ENCODE data around the gene D2HGDH.
"Not testable (repeated sequence)": the region's sequence is repeated elsewhere in the genome, so short reads cannot be mapped to it uniquely, and the experiment has no call there.

The D2HGDH gene

DNA sequence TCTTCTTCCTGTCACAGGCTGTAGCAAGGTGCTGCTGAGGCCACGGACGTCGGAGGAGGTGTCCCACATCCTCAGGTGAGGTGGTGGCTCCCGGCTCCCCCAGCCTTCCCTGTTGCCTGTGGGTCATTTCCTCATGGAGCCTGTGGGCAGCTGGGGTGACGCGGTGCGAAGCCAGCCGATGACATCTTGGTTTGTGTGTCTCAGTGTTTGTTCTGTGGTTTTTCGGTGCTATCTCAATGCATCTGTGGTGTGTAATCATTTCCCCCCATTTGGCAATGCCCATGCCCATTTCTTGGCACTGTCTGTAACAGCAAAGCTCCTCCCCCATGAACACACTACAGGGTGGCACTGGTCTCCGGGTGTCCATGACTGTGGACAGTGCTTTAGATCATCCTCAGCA, 6.6 kb downstream of the D2HGDH start:
- Histone ChIP-seq H3K9me3 (ENCODE audit: low read length) (no peaks in the 10 kb centered on the region), H3K4me3 (ENCODE audit: low read depth in 1 of 2, low read length in 2 of 2) (no peak overlapping the region), H3K4me1 (ENCODE audit: insufficient read depth, low read length) (no peaks in the 10 kb centered on the region), H3K36me3 (ENCODE audit: insufficient read depth, low read length) (peaks cover 21% of the 10 kb centered on the region), H3K9ac (ENCODE audit: low read length) (no peak overlapping the region), H3K27me3 (ENCODE audit: control insufficient read depth in 1 of 2, insufficient read depth in 2 of 2, low read length in 2 of 2) (no peaks in the 10 kb centered on the region), H3K27ac (ENCODE audit: low read depth, low read length) (no peak overlapping the region)

GRCh38 chr2:241742320-241742939, 8.0 kb downstream of the D2HGDH start:
- Histone ChIP-seq H3K36me3 (ENCODE audit: insufficient read depth, low read length) (peaks cover 21% of the 10 kb centered on the region), H3K4me1 (ENCODE audit: insufficient read depth, low read length) (no peaks in the 10 kb centered on the region), H3K4me3 (ENCODE audit: low read depth in 1 of 2, low read length in 2 of 2) (no peak overlapping the region), H3K9ac (ENCODE audit: low read length) (no peak overlapping the region), H3K9me3 (ENCODE audit: low read length) (no peaks in the 10 kb centered on the region), H3K27me3 (ENCODE audit: control insufficient read depth in 1 of 2, insufficient read depth in 2 of 2, low read length in 2 of 2) (no peaks in the 10 kb centered on the region), H3K27ac (ENCODE audit: low read depth, low read length) (no peak overlapping the region)

DNA sequence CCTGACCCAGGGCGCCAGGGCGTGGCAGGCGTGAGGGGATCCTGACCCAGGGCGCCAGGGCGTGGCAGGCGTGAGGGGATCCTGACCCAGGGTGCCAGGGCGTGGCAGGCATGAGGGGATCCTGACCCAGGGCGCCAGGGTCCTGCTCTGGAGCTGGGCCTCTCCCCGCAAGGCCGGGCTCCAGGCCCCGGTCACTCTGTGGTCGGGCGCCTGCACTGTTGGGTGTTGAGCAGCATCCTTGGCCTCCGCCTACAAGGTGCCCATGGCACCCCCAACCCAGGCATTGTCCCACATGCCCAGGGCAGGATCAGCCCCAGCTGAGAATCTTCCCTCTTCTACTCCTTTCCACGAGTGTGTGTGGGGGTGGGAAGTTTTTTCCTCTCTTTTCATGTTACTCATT, 8.6 kb downstream of the D2HGDH start:
- H3K9me3 ChIP-seq (ENCODE audit: low read length); H3K4me1 ChIP-seq (ENCODE audit: insufficient read depth, low read length); H3K27ac ChIP-seq (ENCODE audit: low read depth, low read length); H3K9ac ChIP-seq (ENCODE audit: low read length); H3K27me3 ChIP-seq (ENCODE audit: control insufficient read depth in 1 of 2, insufficient read depth in 2 of 2, low read length in 2 of 2); H3K4me3 ChIP-seq (ENCODE audit: low read depth in 1 of 2, low read length in 2 of 2): not testable (repeated sequence)
- peaks cover 21% of the 10 kb centered on the region for H3K36me3 ChIP-seq (ENCODE audit: insufficient read depth, low read length)

DNA sequence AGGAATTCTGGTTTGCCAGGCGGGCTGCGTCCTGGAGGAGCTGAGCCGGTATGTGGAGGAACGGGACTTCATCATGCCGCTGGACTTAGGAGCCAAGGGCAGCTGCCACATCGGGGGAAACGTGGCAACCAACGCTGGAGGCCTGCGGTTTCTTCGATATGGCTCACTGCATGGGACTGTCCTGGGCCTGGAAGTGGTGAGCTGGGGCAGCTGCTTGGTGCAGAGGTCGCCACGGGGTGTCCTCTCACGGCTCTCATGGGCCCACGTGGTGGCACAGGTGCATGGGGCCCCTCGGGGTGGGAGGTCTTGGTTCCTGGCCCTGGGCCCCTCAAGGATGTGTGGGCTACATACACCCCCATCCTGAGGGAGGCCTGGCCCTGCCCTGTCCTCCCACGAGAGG, 9.2 kb downstream of the D2HGDH start:
- H3K9me3 ChIP-seq (ENCODE audit: low read length) = no peaks in the 10 kb centered on the region
- no peak overlapping the region for H3K4me3 ChIP-seq (ENCODE audit: low read depth in 1 of 2, low read length in 2 of 2)
- no peak overlapping the region for H3K27ac ChIP-seq (ENCODE audit: low read depth, low read length)
- H3K9ac ChIP-seq (ENCODE audit: low read length) = no peak overlapping the region
- no peaks in the 10 kb centered on the region for H3K4me1 ChIP-seq (ENCODE audit: insufficient read depth, low read length)
- no peaks in the 10 kb centered on the region for H3K27me3 ChIP-seq (ENCODE audit: control insufficient read depth in 1 of 2, insufficient read depth in 2 of 2, low read length in 2 of 2)
- peaks cover 16% of the 10 kb centered on the region for H3K36me3 ChIP-seq (ENCODE audit: insufficient read depth, low read length)

DNA sequence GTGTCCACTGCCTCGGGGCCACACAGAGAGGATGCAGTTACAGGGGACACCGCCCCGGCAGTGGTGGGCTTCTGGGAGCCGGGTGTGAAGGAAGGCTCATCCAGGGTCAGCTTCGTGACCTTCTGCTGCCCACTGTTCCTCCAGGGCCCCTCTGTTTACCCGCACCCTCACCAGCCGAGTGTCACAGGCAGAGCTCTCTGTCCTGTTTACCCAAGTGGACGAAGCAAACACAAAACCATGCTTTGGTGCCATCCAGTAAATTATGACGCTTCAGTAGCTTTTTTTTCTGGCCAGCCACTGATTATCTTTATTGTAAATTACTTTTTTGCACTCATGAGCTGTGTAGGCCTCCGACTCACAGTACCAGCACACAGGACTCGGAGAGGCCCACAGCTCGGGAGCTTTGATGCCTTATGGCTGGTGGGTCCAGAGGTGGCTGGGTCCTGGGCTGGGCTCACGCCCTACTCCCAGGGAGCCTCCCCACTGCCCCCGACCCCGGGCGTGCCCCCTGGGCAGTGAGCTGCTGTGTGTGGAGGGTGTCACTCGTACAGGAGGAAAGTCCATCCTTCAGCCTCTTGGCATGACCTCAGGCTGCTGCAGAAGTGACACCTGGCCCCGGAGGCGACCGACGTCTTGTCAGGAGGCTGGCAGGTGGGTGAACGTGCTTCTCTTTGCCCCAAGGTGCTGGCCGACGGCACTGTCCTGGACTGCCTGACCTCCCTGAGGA, 9.8 kb downstream of the D2HGDH start:
- H3K36me3 ChIP-seq (ENCODE audit: insufficient read depth, low read length) = peaks cover 19% of the 10 kb centered on the region
- no peaks in the 10 kb centered on the region for H3K27me3 ChIP-seq (ENCODE audit: control insufficient read depth in 1 of 2, insufficient read depth in 2 of 2, low read length in 2 of 2)
- no peak overlapping the region for H3K27ac ChIP-seq (ENCODE audit: low read depth, low read length)
- H3K4me1 ChIP-seq (ENCODE audit: insufficient read depth, low read length) = no peaks in the 10 kb centered on the region
- H3K4me3 ChIP-seq (ENCODE audit: low read depth in 1 of 2, low read length in 2 of 2) = no peak overlapping the region
- H3K9ac ChIP-seq (ENCODE audit: low read length) = no peak overlapping the region
- H3K9me3 ChIP-seq (ENCODE audit: low read length) = no peaks in the 10 kb centered on the region

GRCh38 chr2:241745276-241745675, 10.8 kb downstream of the D2HGDH start:
- H3K27me3 ChIP-seq (ENCODE audit: control insufficient read depth in 1 of 2, insufficient read depth in 2 of 2, low read length in 2 of 2) = no peaks in the 10 kb centered on the region
- no peak overlapping the region for H3K9ac ChIP-seq (ENCODE audit: low read length)
- H3K9me3 ChIP-seq (ENCODE audit: low read length) = no peaks in the 10 kb centered on the region
- H3K36me3 ChIP-seq (ENCODE audit: insufficient read depth, low read length) = peaks cover 26% of the 10 kb centered on the region
- H3K27ac ChIP-seq (ENCODE audit: low read depth, low read length) = no peak overlapping the region
- no peak overlapping the region for H3K4me3 ChIP-seq (ENCODE audit: low read depth in 1 of 2, low read length in 2 of 2)
- no peaks in the 10 kb centered on the region for H3K4me1 ChIP-seq (ENCODE audit: insufficient read depth, low read length)

- H3K4me1 ChIP-seq (ENCODE audit: insufficient read depth, low read length) = no peaks in the 10 kb centered on the region
- peaks cover 28% of the 10 kb centered on the region for H3K36me3 ChIP-seq (ENCODE audit: insufficient read depth, low read length)
These were observed 11.7 kb downstream of the D2HGDH start for GRCh38 chr2:241746084-241746483.

GRCh38 chr2:241748468-241749256, 14.2 kb downstream of the D2HGDH start:
- Histone ChIP-seq H3K9me3 (ENCODE audit: low read length) (no peaks in the 10 kb centered on the region), H3K27ac (ENCODE audit: low read depth, low read length) (no peak overlapping the region), H3K27me3 (ENCODE audit: control insufficient read depth in 1 of 2, insufficient read depth in 2 of 2, low read length in 2 of 2) (no peaks in the 10 kb centered on the region), H3K9ac (ENCODE audit: low read length) (no peak overlapping the region), H3K4me3 (ENCODE audit: low read depth in 1 of 2, low read length in 2 of 2) (no peak overlapping the region), H3K36me3 (ENCODE audit: insufficient read depth, low read length) (peaks cover 32% of the 10 kb centered on the region), H3K4me1 (ENCODE audit: insufficient read depth, low read length) (no peaks in the 10 kb centered on the region)

More at GRCh38 chr2:241746084-241746483, 11.7 kb downstream of the D2HGDH start:
- Histone ChIP-seq H3K9me3 (ENCODE audit: low read length) (no peaks in the 10 kb centered on the region), H3K27ac (ENCODE audit: low read depth, low read length) (no peak overlapping the region), H3K9ac (ENCODE audit: low read length) (no peak overlapping the region), H3K27me3 (ENCODE audit: control insufficient read depth in 1 of 2, insufficient read depth in 2 of 2, low read length in 2 of 2) (no peaks in the 10 kb centered on the region), H3K4me3 (ENCODE audit: low read depth in 1 of 2, low read length in 2 of 2) (no peak overlapping the region)

GRCh38 chr2:241750076-241750840, 15.8 kb downstream of the D2HGDH start:
- H3K4me3 ChIP-seq (ENCODE audit: low read depth in 1 of 2, low read length in 2 of 2) = no peak overlapping the region
- H3K27me3 ChIP-seq (ENCODE audit: control insufficient read depth in 1 of 2, insufficient read depth in 2 of 2, low read length in 2 of 2) = no peaks in the 10 kb centered on the region
- no peaks in the 10 kb centered on the region for H3K9me3 ChIP-seq (ENCODE audit: low read length)
- H3K27ac ChIP-seq (ENCODE audit: low read depth, low read length) = no peak overlapping the region
- no peak overlapping the region for H3K9ac ChIP-seq (ENCODE audit: low read length)
- peaks cover 22% of the 10 kb centered on the region for H3K36me3 ChIP-seq (ENCODE audit: insufficient read depth, low read length)
- H3K4me1 ChIP-seq (ENCODE audit: insufficient read depth, low read length) = no peaks in the 10 kb centered on the region

DNA sequence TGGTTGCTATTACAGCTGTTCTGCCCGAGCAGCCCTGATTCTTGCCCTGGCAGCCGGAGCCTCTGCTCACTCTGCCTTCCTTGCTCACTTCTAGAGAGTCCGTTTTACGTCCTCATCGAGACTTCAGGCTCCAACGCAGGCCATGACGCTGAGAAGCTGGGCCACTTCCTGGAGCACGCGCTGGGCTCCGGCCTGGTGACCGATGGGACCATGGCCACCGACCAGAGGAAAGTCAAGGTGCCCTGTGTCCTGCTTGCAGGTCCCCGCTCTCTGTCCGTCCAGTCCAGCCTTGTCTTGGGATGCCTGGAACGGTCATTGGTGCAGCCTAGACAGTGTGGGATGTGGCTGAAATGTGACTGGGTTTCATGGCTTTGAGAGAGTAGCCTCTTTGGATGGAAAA, 16.7 kb downstream of the D2HGDH start:
- H3K4me1 ChIP-seq (ENCODE audit: insufficient read depth, low read length) = no peaks in the 10 kb centered on the region
- H3K36me3 ChIP-seq (ENCODE audit: insufficient read depth, low read length) = peaks cover 22% of the 10 kb centered on the region
- no peaks in the 10 kb centered on the region for H3K27me3 ChIP-seq (ENCODE audit: control insufficient read depth in 1 of 2, insufficient read depth in 2 of 2, low read length in 2 of 2)
- H3K9me3 ChIP-seq (ENCODE audit: low read length) = no peaks in the 10 kb centered on the region
- H3K9ac ChIP-seq (ENCODE audit: low read length) = no peak overlapping the region
- no peak overlapping the region for H3K4me3 ChIP-seq (ENCODE audit: low read depth in 1 of 2, low read length in 2 of 2)
- no peak overlapping the region for H3K27ac ChIP-seq (ENCODE audit: low read depth, low read length)

- Histone ChIP-seq H3K27ac (ENCODE audit: low read depth, low read length) (no peak overlapping the region), H3K4me3 (ENCODE audit: low read depth in 1 of 2, low read length in 2 of 2) (no peak overlapping the region), H3K27me3 (ENCODE audit: control insufficient read depth in 1 of 2, insufficient read depth in 2 of 2, low read length in 2 of 2) (no peaks in the 10 kb centered on the region), H3K4me1 (ENCODE audit: insufficient read depth, low read length) (no peaks in the 10 kb centered on the region), H3K9me3 (ENCODE audit: low read length) (no peaks in the 10 kb centered on the region), H3K9ac (ENCODE audit: low read length) (no peak overlapping the region), H3K36me3 (ENCODE audit: insufficient read depth, low read length) (peaks cover 24% of the 10 kb centered on the region)
These were observed 17.3 kb downstream of the D2HGDH start for GRCh38 chr2:241751776-241752175.

All from muscle layer of colon (tissue), 2 donors.